NCI-H1436 treated with DMSO at 0.1 percent for 48 hours (cell line): ENCODE results near the gene PAPLN.
A peak's percentile ranks its signal among the peaks of the same experiment; 100 is the strongest.

Source experiments
- DNase-seq: peaks from one replicate; lab custom pipeline; 2025; lab: John Stamatoyannopoulos, UW

Gene PAPLN

DNA sequence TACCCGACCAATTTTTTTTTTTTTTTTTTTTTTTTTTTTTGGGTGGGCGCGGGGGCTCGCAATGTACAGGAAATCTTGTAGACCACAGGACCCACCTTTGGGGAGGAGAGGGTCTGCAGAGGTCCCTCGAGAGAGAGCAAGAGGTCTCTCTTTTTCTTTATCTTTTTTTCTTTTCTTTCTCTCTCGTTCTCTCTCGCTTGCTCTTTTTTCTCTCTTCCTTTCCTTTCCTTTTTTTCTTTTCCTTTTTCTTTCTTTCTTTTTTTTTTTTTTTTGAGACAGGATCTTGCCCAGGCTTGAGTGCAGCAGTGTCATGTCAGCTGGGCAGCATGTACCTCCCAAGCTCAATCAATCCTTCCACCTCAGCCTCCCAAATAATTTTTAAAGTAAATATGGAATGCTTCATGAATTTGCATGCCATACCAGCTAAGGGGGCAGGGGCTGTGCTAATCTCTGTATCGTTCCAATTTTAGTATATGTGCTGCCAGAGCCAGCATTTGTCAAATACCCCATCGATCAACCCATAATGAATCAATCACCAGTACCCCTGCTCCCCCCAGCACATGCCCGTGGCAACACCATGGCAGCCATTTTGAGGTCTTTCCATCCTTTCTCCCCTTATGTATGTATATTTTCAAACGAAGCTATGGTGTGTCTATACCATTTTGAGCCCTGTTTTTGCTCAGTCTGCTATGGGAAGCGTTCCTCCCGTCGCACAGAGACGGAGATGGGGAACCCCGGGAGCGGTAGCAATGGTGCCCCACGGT, 9.3 kb downstream of the PAPLN start:
- DNase-seq: no peak

DNA sequence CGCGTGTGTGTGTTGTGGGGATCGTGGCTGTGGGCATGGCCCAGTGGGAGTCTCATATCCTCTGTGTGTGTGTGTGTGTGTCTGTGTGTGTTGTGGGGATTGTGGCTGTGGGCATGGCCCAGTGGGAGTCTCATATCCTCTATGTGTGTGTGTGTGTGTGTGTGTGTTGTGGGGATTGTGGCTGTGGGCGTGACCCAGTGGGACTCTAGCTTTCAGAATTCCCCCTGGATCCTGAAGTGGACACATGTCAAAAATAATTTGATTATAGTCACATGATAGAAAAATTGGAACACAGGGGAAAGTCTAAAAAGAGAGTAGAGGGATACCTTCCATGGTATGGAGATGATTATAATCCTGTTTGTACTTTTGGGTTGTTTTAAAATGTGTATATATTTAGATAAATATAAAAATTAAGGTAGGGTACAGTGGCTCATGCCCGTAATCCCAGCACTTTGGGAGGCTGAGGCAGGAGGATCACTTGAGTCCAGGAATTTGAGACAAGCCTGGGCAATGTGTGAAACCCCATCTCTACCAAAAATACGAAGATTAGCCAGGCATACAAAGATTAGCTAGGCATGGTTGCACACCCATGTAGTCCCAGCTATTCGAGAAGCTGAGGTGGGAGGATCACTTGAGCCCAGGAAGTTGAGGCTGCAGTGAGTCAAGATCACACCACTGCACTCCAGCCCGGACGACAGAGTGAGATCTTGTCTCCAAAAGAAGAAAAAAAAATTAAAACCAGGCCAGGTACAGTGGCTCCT, 11.0 kb downstream of the PAPLN start:
- DNase-seq: no peak

DNA sequence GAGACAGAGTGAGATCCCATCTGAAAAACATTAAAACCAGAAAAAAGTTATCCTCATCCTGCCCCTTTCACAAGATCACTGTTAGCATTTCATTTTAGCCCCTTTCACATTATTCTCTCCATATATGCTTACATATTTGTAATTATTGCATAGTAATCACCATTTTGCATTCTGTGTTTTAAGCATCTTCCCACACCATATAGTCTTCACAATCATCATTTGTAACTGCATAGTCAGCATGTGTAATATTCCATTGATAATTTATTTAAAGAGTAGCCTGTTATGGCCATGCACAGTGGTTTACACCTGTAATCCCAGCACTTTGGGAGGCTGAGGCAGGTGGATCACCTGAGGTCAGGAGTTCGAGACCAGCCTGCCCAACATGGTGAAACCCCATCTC, 11.8 kb downstream of the PAPLN start:
- DNase-seq: no peak

DNA sequence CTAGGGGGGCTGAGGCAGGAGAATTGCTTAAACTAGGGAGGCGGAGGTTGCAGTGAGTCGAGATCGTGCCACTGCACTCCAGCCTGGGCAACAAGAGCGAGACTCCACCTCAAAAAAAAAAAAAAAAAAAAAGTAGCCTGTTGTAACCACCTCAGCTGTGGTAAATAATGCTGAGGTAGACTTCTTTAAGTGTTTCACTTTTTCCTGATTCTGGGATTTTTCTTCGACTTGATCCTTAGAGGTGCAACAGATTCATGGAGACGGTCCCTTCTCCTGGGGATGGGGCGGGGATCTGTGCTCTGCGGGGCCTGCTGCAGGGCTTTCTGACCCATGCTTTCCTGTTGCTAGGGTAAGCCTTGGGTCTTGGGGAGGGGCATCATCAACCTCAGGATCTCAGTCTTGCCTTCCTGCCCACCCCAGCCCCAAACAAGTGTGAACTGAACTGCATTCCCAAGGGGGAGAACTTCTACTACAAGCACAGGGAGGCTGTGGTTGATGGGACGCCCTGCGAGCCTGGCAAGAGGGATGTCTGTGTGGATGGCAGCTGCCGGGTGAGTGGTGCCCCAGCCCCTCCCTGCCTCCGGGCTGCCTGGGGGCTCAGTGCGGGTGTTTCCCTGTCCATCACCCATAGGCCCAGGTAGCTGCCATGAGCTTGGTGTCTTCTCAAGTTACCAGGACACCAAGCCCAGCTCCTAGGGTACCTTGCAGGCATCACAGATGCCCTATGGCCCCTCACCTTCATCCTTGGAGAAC, 12.4 kb downstream of the PAPLN start:
- DNase-seq: no peak

DNA sequence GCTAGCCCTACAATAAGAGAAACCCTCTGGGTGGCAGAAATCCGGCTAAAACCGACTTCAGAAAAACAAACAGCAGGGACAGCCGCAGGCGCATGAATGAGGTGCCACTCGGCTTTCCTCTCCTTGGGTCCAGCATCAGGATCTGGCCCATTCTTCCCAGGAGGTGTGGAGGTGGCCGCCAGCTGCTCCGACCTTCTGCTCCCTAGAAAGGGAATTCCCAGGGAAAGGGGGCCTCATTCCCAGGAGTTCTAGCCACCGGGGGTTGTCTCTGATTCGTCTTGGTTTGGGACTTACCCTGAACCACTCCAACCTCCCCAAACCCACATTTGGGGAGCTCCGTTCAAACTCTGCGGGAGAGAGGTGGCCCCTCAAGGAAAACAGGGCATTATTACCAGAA, 13.0 kb downstream of the PAPLN start:
- DNase-seq: no peak

DNA sequence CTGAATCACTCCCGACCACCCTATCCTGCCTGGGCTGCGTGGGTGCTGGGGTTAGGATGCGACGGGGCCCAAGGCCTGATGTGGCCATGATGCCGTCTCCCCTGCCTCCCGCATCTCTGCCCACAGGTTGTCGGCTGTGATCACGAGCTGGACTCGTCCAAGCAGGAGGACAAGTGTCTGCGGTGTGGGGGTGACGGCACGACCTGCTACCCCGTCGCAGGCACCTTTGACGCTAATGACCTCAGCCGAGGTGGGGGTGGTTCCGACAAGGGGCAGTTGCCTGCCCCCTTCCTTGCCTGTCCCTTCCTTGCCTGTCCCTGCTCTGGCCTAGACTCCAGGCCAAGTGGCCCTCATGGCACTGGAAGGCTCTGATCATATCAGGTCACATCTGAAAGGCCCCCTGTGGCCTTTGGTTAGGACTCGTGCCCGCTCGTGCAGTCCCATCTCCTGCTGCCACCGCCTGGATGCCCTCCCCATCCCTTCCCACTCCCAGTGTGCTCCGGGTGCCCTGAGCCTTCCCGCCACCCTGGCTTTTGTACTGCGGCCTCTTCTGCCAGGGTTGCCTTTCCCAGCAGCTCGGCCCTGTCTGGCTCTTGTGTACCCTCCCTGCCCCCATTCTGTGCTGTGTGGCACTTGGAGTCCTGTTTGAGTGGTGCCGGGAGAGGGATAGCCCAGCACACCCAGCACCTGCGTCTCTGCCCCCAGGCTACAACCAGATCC, 13.6 kb downstream of the PAPLN start:
- DNase-seq: peak; percentile 12

DNA sequence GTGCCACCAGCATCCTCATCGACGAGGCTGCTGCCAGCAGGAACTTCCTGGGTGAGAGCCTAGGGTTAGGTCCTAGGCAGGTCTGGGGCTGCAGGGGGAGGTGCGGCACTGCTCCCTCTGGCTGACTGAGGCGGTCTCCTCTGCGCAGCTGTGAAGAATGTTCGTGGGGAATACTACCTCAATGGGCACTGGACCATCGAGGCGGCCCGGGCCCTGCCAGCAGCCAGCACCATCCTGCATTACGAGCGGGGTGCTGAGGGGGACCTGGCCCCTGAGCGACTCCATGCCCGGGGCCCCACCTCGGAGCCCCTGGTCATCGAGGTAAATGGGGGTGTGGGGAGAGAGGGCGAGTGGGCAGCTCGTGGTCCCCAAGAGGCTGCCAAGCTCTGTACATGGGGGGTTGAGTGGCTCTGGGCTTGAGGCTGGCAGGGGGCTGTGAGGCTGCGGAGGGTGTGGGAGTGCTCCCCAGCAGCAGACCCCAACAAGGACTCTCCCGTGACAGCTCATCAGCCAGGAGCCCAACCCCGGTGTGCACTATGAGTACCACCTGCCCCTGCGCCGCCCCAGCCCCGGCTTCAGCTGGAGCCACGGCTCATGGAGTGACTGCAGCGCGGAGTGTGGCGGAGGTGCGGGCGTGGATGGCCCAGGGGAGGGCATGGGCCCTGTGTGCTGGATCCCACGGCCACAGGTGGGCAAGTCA, 14.4 kb downstream of the PAPLN start:
- no peak for DNase-seq

DNA sequence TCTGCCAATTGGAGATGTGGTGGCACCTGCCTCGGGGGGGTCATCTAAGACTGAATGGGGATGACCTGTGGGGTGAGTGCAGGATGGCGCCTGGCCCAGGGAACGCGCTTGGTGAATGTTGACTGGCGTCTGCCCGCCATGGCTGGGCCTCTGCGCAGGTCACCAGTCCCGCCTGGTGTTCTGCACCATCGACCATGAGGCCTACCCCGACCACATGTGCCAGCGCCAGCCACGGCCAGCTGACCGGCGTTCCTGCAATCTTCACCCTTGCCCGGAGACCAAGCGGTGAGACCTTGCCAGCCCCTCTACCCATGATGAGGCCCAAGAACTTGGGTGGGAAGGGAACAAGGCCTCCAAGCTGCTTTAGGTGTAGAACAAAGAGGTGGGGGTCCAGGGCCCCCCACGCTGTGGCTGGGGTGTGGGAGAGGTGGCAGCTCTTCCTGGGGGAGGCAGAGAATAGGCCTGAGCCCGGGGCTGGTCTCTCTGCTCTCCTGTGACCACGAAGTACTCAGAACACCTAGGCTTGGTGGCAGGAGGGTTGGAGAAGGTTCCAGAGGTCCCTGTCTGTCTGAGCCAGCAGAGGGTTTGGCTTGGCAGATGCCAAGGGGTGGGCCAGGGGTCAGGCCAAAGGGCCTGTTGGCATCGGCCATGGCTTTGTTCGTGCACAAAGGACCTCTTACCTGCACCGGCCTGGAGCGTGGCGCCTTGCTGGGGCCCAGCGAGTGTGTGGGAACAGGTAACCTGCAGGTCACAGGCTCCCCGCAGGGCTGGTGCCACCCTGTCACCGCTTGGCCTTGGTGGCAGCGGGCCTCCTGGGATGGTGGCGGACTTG, 15.4 kb downstream of the PAPLN start:
- no peak for DNase-seq

DNA sequence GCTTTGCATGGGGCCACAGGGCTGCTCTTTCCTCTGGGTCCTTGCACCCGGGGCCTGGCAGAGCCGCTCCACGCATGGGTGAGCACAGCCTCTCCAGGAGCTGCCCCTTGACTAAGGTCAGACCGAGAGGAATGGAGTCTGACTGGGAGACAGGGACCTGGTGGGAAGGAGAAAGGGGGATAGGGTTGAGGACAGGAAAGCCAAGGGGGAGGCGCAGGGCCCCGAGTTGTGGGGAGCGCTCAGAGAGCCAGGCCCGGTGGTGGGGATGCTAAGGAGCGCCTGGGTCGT, 16.0 kb downstream of the PAPLN start:
- DNase-seq: no peak

DNA sequence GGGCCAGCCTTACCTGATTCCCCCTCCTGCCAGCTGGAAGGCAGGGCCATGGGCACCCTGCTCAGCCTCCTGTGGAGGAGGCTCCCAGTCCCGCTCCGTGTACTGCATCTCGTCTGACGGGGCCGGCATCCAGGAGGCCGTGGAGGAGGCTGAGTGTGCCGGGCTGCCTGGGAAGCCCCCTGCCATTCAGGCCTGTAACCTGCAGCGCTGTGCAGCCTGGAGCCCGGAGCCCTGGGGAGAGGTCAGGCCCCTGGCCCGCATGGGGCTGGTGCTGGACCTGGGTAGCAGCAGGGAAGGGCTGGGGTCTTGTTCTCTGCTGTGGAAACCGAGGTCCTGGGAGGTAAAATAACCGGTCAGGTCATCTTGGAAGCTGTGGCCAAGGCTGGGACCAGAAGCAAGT, 16.4 kb downstream of the PAPLN start:
- DNase-seq: no peak

DNA sequence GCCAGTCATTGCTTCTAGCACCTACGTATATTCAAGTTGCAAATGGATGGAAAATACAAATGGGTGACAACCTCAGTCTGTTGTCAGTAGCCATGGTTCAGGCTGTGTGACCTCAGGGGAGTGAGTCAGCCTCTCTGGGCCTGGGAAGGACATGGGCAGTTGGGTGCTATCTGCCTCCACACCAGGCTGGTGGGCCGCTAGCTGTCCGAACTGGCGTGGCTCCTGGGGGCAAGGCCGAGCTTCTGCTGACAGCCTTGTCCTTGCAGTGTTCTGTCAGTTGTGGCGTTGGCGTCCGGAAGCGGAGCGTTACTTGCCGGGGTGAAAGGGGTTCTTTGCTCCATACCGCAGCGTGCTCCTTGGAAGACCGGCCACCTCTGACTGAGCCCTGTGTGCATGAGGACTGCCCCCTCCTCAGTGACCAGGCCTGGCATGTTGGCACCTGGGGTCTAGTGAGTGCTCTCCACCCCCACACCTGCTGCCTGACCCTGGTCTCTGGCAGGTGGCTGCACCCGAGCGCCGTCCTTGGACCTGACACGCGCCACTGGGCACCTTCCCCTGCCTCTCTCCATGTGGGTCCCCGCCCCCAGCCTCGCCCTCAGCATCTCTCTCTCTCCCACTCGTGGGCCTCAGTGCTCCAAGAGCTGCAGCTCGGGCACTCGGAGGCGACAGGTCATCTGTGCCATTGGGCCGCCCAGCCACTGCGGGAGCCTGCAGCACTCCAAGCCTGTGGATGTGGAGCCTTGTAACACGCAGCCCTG, 17.1 kb downstream of the PAPLN start:
- DNase-seq: no peak

DNA sequence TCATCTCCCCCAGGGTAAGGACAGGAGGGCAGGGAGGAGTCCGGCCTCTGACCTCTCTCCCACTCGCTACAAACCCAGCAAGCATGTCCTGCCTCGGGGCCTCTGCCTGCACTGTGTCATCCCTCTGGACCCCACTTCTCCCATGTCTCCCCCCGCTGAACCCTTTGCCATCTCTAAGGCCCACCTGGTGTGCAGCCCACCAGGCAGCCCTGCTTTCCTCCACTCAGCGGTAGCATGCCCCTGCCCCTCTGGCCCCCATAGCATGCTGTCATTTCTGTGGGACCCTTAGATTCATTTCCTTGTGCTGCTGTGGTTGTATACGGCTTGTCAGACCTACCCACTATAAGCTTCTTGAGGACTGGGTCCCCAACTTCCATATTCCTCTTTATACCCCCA, 17.7 kb downstream of the PAPLN start:
- DNase-seq: no peak

DNA sequence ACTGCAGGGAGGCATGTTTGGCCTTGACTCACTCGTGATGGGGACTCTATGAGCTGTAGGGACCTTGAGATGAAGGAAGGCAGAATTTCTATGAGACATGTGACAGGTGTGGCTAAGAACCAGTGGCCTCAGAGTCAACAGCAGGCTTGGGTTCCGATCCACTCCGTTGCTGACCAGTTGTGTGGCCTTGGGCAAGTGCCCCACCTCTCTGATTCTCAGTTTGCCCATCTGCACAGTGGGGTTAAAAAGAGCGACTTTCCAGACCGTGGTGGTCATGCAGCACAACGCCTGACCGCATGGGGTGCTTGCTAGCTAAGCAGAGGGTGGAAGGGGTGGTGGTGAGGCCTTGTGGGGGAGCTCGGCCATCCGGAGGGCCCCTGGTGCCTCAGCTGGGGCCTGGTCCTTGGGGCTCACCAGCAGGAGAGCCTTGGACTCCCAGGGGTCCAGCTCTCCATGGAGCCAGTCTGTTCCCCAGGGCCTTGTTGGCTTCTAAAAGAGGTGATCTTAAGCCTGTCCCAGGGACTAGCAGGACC, 18.5 kb downstream of the PAPLN start:
- DNase-seq: no peak

DNA sequence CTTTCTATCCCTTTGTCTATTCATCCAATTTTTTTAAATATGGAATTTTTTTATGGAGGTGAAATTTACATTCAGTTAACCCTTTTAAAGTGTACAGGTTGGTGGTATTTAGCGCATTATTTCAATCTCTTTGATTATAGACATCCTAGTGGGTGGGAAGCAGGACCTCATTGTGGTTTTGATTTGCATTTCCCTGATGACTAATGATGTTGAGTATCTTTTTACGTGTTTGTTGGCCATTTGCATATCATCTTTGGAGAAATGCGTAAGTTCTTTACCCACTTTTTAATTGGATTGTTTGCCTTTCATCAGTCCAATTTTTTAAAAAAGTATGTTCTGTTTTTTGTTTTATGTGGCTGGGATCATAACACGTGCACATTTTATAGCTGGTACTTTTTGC, 20.8 kb downstream of the PAPLN start:
- no peak for DNase-seq

DNA sequence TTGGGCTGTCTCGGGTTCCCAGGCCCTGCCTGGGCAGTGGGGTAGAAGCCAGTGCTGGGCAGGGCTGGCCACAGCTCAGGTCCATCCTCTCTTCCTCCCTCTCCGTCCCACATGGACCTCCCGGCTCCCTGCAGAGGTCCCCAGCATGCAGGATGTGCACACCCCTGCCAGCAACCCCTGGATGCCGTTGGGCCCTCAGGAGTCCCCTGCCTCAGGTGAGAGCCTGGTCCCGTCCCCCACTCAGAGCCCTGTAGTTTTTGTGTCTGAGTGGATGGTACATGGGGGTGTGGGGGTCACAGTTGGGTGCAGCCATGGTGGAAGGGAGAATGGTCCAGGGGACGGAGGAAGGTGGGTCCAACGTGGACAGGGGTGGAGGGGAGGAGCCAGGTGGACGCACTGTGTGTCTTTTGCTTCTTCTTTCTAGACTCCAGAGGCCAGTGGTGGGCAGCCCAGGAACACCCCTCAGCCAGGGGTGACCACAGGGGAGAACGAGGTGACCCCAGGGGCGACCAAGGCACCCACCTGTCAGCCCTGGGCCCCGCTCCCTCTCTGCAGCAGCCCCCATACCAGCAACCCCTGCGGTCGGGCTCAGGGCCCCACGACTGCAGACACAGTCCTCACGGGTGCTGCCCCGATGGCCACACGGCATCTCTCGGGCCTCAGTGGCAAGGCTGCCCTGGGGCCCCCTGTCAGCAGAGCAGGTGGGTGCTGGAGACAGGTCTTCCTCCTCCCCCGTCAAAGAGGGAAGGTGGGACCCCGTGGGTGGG, 21.7 kb downstream of the PAPLN start:
- no peak for DNase-seq

DNA sequence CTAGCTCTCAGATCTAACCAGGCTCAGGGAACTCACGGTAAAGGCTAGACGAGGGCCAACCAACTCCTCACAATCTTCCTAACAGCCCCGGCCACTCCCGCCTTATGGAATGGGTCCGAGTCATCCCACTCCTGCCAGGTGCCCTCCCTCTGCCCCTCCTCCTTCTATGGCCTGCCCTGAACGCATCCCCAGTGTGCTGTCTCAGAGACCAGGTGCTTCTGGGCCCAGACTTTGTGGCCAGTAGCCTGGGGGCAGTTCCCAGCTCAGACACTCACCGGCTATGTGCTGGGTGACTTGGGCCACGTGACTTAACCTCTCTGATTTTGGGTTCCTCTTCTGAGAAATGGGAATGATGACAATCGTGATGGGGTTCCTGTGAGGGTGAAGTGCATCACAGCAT, 22.5 kb downstream of the PAPLN start:
- DNase-seq: no peak

DNA sequence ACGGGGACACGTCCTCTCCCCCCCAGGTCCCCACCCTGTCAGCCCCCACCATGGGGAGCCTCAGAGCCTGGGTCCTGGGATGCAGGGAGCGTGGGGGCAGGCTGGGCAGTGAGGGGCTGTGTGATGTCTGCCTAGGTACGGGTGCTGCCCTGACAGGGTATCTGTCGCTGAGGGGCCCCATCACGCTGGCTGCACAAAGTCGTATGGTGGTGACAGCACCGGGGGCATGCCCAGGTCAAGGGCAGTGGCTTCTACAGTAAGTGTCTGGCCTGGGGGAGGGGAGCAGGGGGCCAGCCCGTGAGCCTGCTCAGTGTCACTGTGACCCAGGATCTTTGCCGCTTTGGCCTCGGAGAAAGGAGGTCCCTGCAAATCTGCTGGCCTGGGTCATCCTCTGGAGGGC, 23.3 kb downstream of the PAPLN start:
- no peak for DNase-seq

DNA sequence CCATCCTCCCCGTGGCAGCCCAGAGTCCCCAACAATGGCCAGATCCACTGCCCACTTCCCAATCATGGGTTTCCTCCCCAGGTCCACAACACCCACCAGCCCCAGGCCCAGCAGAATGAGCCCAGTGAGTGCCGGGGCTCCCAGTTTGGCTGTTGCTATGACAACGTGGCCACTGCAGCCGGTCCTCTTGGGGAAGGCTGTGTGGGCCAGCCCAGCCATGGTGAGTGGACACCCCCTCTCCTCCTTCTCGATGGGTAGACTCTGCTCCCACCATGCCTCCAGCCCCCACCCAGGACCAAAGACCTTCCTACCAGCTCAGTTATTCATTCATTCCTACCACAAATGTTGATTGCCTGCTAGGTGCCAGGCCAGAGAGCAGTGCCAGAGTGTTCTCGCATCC, 23.8 kb downstream of the PAPLN start:
- DNase-seq: no peak
